HG02678 (cell line): ENCODE measurements around the gene GPR137.
"Not testable (repeated sequence)": the region's sequence is repeated elsewhere in the genome, so short reads cannot be mapped to it uniquely, and the experiment has no call there.

Experiments
- ATAC-seq: cut with Tn5 transposase; IDR thresholded peaks from one replicate; pipeline ENCODE4 v1.9.1; 2021; ENCODE audit warnings: mild to moderate bottlenecking, moderate library complexity; ENCODE audit not compliant: unreplicated experiment

GPR137 gene

GRCh38 chr11:64298966-64299846 is 13.6 kb downstream of the GPR137 start:
- ATAC-seq: no peak

- ATAC-seq: no peak
Observed at GRCh38 chr11:64299847-64300648, 14.4 kb downstream of the GPR137 start, which contains the start of gene CATSPERZ. CATSPERZ (plus strand) TSS chr11:64300358; CDS start chr11:64300411, 53 bp downstream.

- ATAC-seq: no peak
Observed at GRCh38 chr11:64303109-64304031, 17.7 kb downstream of the GPR137 start.

DNA sequence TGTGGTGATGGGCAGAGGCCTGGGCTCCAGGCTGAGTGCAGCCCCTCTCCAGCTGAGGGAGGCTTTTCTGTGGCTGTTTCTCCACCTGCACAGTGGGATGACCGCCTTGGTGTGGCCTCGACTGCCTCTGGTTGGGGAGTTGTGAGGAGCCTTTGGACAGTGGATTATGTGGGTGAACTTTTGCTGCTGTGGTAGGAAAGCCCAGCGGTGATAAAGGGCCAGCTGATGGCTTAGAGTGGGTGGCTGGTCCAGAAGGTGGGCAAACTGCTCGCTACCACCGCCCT is 18.3 kb downstream of the GPR137 start:
- ATAC-seq: no peak

- ATAC-seq: peak; percentile 33
Observed at GRCh38 chr11:64304316-64305072, 18.8 kb downstream of the GPR137 start.

GRCh38 chr11:64305075-64305690 is 19.5 kb downstream of the GPR137 start, which contains the start of gene ESRRA:
ESRRA (plus strand) TSS chr11:64305524; CDS start chr11:64307180, 1,656 bp downstream.
- ATAC-seq: peak; percentile 70

GRCh38 chr11:64305691-64306562 is 20.3 kb downstream of the GPR137 start:
- peak; percentile 28 for ATAC-seq

GRCh38 chr11:64306563-64306875 is 20.9 kb downstream of the GPR137 start:
- ATAC-seq: no peak

DNA sequence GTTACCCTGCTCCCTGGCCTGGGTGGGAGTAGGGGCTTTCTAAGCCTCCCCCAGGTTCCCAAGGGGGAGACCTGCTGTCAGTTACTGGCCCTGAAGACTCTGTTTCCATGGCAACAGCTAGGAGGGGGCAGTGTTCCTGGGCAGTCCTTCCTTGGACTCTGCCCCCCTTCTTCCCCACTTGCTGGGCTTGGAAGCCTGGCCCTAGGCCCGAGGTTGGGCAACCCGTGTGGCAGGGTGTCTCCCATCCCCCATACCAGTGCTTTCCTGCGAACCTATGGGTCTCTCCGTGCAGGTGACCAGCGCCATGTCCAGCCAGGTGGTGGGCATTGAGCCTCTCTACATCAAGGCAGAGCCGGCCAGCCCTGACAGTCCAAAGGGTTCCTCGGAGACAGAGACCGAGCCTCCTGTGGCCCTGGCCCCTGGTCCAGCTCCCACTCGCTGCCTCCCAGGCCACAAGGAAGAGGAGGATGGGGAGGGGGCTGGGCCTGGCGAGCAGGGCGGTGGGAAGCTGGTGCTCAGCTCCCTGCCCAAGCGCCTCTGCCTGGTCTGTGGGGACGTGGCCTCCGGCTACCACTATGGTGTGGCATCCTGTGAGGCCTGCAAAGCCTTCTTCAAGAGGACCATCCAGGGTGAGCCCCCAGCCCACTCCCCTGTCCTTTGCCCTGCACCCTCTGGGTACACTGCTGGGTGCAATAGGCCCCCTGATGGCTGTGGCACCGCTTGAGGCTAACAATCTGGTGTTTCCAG is 21.4 kb downstream of the GPR137 start:
- no peak for ATAC-seq

DNA sequence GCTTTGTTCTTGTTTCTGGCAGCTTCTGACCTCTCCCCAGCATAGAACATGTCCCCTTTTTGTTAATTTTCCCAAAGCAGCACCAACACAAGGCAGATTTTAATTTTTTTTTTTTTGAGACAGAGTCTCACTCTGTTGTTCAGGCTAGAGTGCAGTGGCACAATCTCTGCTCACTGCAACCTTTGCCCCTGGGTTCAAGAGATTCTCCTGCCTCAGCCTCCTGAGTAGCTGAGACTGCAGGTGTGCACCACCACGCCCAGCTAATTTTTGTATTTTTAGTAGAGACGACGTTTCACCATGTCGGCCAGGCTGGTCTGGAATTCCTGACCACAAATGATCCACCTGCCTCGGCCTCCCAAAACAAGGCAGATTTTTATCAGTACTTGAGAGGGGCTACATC is 22.1 kb downstream of the GPR137 start:
- not testable (repeated sequence) for ATAC-seq

- no peak for ATAC-seq
Observed at GRCh38 chr11:64312947-64313346, 27.3 kb downstream of the GPR137 start.

DNA sequence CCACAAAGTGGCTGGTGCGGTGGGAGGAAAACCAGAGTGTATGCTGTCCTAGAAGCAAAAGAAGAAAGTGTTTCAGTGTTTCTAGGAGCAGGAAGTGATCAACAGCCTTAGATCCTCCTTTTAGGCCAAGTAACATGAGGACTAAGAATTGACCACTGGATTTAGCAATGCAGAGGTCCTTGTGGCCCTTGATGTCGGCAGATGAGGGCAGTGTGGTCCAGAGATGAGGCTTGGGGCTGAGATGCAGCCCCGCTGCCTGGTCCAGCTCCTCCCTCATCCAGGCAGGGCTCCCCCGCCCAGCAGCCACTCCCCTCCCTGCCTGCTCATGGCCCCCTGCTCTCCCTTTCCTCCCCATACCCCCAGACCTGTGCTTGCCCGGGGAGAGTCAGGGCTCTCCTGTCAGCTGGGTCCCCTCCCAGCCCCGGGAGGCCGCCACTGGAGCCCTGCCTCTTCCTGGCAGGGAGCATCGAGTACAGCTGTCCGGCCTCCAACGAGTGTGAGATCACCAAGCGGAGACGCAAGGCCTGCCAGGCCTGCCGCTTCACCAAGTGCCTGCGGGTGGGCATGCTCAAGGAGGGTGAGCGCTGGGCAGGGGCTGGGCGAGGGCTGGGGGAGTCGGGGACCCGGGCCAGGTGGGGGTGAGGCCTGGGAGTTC is 28.0 kb downstream of the GPR137 start:
- ATAC-seq: no peak

DNA sequence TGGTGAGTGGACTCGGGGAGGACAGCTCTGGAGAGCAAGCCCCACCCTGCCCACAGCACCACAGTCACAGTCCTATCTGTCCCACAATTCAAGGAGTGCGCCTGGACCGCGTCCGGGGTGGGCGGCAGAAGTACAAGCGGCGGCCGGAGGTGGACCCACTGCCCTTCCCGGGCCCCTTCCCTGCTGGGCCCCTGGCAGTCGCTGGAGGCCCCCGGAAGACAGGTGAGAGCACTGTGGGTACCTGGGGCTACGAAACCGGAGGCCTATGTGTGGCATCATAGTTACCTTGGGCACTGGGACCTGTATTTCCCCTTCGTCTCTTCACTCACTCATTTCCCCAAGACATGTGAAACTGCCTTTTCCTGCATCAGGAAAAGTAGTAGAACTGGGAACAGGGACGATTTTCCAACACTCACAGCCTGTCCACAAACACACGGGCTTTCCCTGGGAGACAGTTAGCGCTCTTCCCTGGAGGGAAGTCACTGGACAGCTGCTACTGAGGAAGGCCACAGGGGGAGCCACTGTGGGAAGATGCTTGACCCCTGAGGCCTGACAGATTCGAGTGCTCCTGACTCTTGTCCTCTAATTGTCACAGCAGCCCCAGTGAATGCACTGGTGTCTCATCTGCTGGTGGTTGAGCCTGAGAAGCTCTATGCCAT is 28.6 kb downstream of the GPR137 start:
- no peak for ATAC-seq

DNA sequence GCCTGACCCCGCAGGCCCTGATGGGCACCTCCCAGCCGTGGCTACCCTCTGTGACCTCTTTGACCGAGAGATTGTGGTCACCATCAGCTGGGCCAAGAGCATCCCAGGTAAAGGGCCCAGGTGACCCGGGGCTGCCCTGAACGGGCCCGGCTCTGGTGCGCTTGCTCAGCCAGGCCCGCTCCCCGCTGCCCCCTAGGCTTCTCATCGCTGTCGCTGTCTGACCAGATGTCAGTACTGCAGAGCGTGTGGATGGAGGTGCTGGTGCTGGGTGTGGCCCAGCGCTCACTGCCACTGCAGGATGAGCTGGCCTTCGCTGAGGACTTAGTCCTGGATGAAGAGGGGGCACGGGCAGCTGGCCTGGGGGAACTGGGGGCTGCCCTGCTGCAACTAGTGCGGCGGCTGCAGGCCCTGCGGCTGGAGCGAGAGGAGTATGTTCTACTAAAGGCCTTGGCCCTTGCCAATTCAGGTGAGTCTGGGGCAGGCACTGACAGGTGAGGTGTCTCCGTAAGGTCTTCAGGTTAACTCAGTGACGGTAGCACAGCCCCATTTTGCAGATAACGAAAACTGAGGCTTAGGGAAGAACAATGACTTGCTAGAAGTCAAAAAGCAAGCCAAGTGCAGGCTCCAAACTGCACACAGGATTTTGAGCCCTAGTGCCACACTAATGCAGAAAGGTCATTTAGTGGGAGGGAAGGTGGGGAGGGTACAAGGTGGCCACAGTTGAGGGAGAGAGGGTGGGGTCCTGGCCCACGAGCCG is 29.3 kb downstream of the GPR137 start:
- no peak for ATAC-seq

DNA sequence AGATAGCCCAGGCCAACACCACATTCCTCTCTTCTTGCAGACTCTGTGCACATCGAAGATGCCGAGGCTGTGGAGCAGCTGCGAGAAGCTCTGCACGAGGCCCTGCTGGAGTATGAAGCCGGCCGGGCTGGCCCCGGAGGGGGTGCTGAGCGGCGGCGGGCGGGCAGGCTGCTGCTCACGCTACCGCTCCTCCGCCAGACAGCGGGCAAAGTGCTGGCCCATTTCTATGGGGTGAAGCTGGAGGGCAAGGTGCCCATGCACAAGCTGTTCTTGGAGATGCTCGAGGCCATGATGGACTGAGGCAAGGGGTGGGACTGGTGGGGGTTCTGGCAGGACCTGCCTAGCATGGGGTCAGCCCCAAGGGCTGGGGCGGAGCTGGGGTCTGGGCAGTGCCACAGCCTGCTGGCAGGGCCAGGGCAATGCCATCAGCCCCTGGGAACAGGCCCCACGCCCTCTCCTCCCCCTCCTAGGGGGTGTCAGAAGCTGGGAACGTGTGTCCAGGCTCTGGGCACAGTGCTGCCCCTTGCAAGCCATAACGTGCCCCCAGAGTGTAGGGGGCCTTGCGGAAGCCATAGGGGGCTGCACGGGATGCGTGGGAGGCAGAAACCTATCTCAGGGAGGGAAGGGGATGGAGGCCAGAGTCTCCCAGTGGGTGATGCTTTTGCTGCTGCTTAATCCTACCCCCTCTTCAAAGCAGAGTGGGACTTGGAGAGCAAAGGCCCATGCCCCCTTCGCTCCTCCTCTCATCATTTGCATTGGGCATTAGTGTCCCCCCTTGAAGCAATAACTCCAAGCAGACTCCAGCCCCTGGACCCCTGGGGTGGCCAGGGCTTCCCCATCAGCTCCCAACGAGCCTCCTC is 30.2 kb downstream of the GPR137 start:
- not testable (repeated sequence) for ATAC-seq
